B cell (primary cell): ENCODE measurements around the gene KCNK13. TPM values are rescaled to one million over a fixed set of nuclear protein-coding genes. Genes with fewer than 3 reads are reported as not detected.

Experiments
- ATAC-seq: fragments of 200-7000 bp; cut with Tn5 transposase; one replicate; pipeline ENCODE4 v1.10.0; 2021; ENCODE audit warnings: low read depth, mild to moderate bottlenecking, moderate number of reproducible peaks, moderate library complexity
- CTCF ChIA-PET: fragments of 350-600 bp; sonication (Branson Sonifier 250); formaldehyde crosslinking; loops from one replicate; lab custom pipeline; 2021; ENCODE audit warnings: antibody characterized with exemption, inconsistent platforms; lab: Charles Lee
- POLR2A ChIA-PET: fragments of 350-600 bp; sonication (Branson Sonifier 250); formaldehyde crosslinking; loops from one replicate; lab custom pipeline; 2021; ENCODE audit warnings: antibody characterized with exemption; lab: Charles Lee
- DNase-seq: peaks from one replicate; pipeline ENCODE4 v3.0.0; 2013
- H2AFZ ChIP-seq: 2 replicates; pipeline ENCODE4 v1.6.1; 2012; ENCODE audit warnings: mild to moderate bottlenecking, low read depth, low read length; ENCODE audit not compliant: insufficient read depth, poor library complexity, severe bottlenecking
- H3K27ac ChIP-seq, 2 donors: 1 replicate in 1 of 2; 2 replicates in 1 of 2; pipeline ENCODE4 v1.5.1; 2012 to 2013; ENCODE audit warnings: low read length in 2 of 2, mild to moderate bottlenecking in 2 of 2, moderate library complexity in 1 of 2
- H3K27me3 ChIP-seq, 4 experiments: fragments of 200-600 bp in 1 of 4; sonication (generic) in 1 of 4; replicated peaks in 1 of 4; 1 replicate in 2 of 4; 2 replicates in 2 of 4; pipeline versions ENCODE4 v1.6.1 to v1.7.0; 2013 to 2016; ENCODE audit warnings: low read length in 3 of 4, mild to moderate bottlenecking in 2 of 4, mixed read lengths in 1 of 4, moderate library complexity in 1 of 4; ENCODE audit not compliant: insufficient read depth in 4 of 4, control insufficient read depth in 3 of 4; ENCODE audit errors: control extremely low read depth in 1 of 4
- H3K36me3 ChIP-seq, 2 experiments: replicated peaks in 1 of 2; 1 replicate in 1 of 2; 2 replicates in 1 of 2; pipeline versions ENCODE4 v1.6.1 to v1.7.1; 2013; ENCODE audit warnings: low read length in 1 of 2; ENCODE audit not compliant: insufficient read depth in 2 of 2, control insufficient read depth in 1 of 2; ENCODE audit errors: control extremely low read depth in 1 of 2, extremely low read depth in 1 of 2
- H3K4me1 ChIP-seq, 2 donors: fragments of 200-600 bp in 1 of 2; sonication (generic) in 1 of 2; 1 replicate in 1 of 2; 2 replicates in 1 of 2; pipeline versions ENCODE4 v1.5.1 to v1.6.1; 2013 to 2017; ENCODE audit warnings: low read length in 2 of 2; ENCODE audit not compliant: control insufficient read depth in 2 of 2, insufficient read depth in 2 of 2
- H3K4me2 ChIP-seq: replicated peaks from 2 replicates; pipeline ENCODE3; 2012; ENCODE audit warnings: mild to moderate bottlenecking, low read depth, low read length; ENCODE audit not compliant: poor library complexity, severe bottlenecking
- H3K4me3 ChIP-seq, 5 experiments: fragments of 200-600 bp in 1 of 5; sonication (generic) in 1 of 5; 1 replicate in 3 of 5; 2 replicates in 2 of 5; pipeline versions ENCODE4 v1.5.1 to v1.7.0; 2011 to 2016; ENCODE audit warnings: low read length in 4 of 5, mild to moderate bottlenecking in 4 of 5, low read depth in 2 of 5, control low read depth in 1 of 5, moderate library complexity in 1 of 5; ENCODE audit not compliant: insufficient read depth in 1 of 5; ENCODE audit errors: control extremely low read depth in 1 of 5, extremely low read depth in 1 of 5
- H3K79me2 ChIP-seq: fragments of 200-600 bp; sonication (generic); one replicate; pipeline ENCODE4 v1.6.0; 2016; ENCODE audit warnings: low read length; ENCODE audit not compliant: control insufficient read depth, insufficient read depth
- H3K9ac ChIP-seq: fragments of 200-600 bp; sonication (generic); 2 replicates; pipeline ENCODE4 v1.6.1; 2017; ENCODE audit warnings: mild to moderate bottlenecking, low read length, moderate library complexity
- H3K9me3 ChIP-seq, 3 donors: one replicate each; pipeline versions ENCODE4 v1.6.1 to v1.7.1; 2013; ENCODE audit warnings: low read length in 2 of 3; ENCODE audit not compliant: control insufficient read depth in 2 of 3, insufficient read depth in 1 of 3; ENCODE audit errors: control extremely low read depth in 1 of 3
- H4K20me1 ChIP-seq: 2 replicates; pipeline ENCODE4 v1.6.0; 2012; ENCODE audit warnings: mild to moderate bottlenecking, low read length; ENCODE audit not compliant: insufficient read depth, control insufficient read depth, poor library complexity, severe bottlenecking
- H3K27ac Mint-ChIP-seq: one replicate; pipeline ENCODE4 v1.8.0; 2021; ENCODE audit warnings: mixed read lengths
- H3K27me3 Mint-ChIP-seq: one replicate; pipeline ENCODE4 v1.8.0; 2021; ENCODE audit warnings: mixed read lengths
- H3K4me1 Mint-ChIP-seq: one replicate; pipeline ENCODE4 v1.8.0; 2021; ENCODE audit warnings: mixed read lengths
- H3K4me3 Mint-ChIP-seq: one replicate; pipeline ENCODE4 v1.8.0; 2021; ENCODE audit warnings: mixed read lengths
- H3K9me3 Mint-ChIP-seq: one replicate; pipeline ENCODE4 v1.8.0; 2022; ENCODE audit warnings: mixed read lengths; ENCODE audit not compliant: insufficient read depth
- EZH2 ChIP-seq: IDR thresholded peaks from 2 replicates; pipeline ENCODE4 v1.6.1; 2012; ENCODE audit warnings: borderline replicate concordance, low read depth, mild to moderate bottlenecking, moderate library complexity, low read length; ENCODE audit not compliant: insufficient read depth, poor library complexity, severe bottlenecking
- WGBS: methylation state at CpG from one replicate; pipeline ENCODE4 v1.1.5; 2013; ENCODE audit warnings: missing lambda C conversion rate; ENCODE audit not compliant: insufficient coverage; 5-methylcytosine and 5-hydroxymethylcytosine counted together
- intact Hi-C: fragments of 100-400 bp; cut with micrococcal nuclease; formaldehyde crosslinking; loops from one replicate; pipeline ENCODE4 v1.10.0; 2022
- polyA plus RNA-seq: library from polyadenylated mRNA; depleted of rRNA; stranded (reverse); fragments of >200 nt; gene quantifications from 2 replicates; pipeline ENCODE4 v1.2.3, GENCODE V29; 2012
- total RNA-seq, 2 donors: library from RNA; stranded (reverse); fragments of 120-200 nt in 1 of 2; gene quantifications; 1 replicate in 1 of 2; 2 replicates in 1 of 2; pipeline versions ENCODE4 v1.2.3 to v1.2.4, GENCODE V29; 2013 to 2022
- TF ChIP-seq, protein P1 (sequence below): fragments of 200-600 bp; IDR thresholded peaks from one replicate; pipeline ENCODE4 v1.8.0; 2022; ENCODE audit warnings: antibody characterized with exemption, mild to moderate bottlenecking

The KCNK13 gene
- total and polyA plus RNA-seq, 2 donors (not counting 1 experiment from before 2014, with no cell fraction given), result 0.03 TPM; not detected in 1

- WGBS, result no CpG with 5 or more reads among the region's 1 CpG
- H3K36me3 ChIP-seq, result no peaks in the 10 kb centered on the region
- no peak overlapping the region for H3K4me3 Mint-ChIP-seq
- no peaks in the 10 kb centered on the region for H4K20me1 ChIP-seq
- H3K27me3 Mint-ChIP-seq, result peaks cover 27% of the 10 kb centered on the region
- no peak overlapping the region for H3K27ac ChIP-seq
- H2AFZ ChIP-seq, result no peak overlapping the region
- TF ChIP-seq EZH2, result no peak
- TF ChIP-seq, protein P1, sequence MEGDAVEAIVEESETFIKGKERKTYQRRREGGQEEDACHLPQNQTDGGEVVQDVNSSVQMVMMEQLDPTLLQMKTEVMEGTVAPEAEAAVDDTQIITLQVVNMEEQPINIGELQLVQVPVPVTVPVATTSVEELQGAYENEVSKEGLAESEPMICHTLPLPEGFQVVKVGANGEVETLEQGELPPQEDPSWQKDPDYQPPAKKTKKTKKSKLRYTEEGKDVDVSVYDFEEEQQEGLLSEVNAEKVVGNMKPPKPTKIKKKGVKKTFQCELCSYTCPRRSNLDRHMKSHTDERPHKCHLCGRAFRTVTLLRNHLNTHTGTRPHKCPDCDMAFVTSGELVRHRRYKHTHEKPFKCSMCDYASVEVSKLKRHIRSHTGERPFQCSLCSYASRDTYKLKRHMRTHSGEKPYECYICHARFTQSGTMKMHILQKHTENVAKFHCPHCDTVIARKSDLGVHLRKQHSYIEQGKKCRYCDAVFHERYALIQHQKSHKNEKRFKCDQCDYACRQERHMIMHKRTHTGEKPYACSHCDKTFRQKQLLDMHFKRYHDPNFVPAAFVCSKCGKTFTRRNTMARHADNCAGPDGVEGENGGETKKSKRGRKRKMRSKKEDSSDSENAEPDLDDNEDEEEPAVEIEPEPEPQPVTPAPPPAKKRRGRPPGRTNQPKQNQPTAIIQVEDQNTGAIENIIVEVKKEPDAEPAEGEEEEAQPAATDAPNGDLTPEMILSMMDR, result no peak
- intact Hi-C loops, result loop anchor here (10.0 kb wide), 1 partner anchor 439 kb away; no protein-coding TSS in a partner anchor
- no peak for DNase-seq
- no peaks in the 10 kb centered on the region for H3K9me3 ChIP-seq
- no peak overlapping the region for H3K4me2 ChIP-seq
- H3K27ac Mint-ChIP-seq, result no peak overlapping the region
- H3K27me3 ChIP-seq, result peaks cover 0 to 4% (median 0%) of the 10 kb centered on the region in 4 experiments
- no peaks in the 10 kb centered on the region for H3K4me1 ChIP-seq
- POLR2A ChIA-PET, result no interaction called here
- no peak overlapping the region for H3K9ac ChIP-seq
- no peak overlapping the region for H3K4me3 ChIP-seq
- no peak for ATAC-seq
- CTCF ChIA-PET, result no interaction called here
- no peaks in the 10 kb centered on the region for H3K4me1 Mint-ChIP-seq
- H3K79me2 ChIP-seq, result no peaks in the 10 kb centered on the region
- H3K9me3 Mint-ChIP-seq, result peaks cover 5% of the 10 kb centered on the region
Observed at GRCh38 chr14:90115780-90116179, 54.0 kb downstream of the KCNK13 start.

- Histone ChIP-seq H2AFZ (no peak overlapping the region), H3K4me1 (no peaks in the 10 kb centered on the region), H3K9ac (no peak overlapping the region), H3K4me2 (no peak overlapping the region), H3K27ac (no peak overlapping the region), H3K27me3 (peaks cover 0 to 4% (median 0%) of the 10 kb centered on the region in 4 experiments), H4K20me1 (no peaks in the 10 kb centered on the region), H3K4me3 (no peak overlapping the region), H3K36me3 (no peaks in the 10 kb centered on the region), H3K79me2 (no peaks in the 10 kb centered on the region), H3K9me3 (no peaks in the 10 kb centered on the region)
- 75% methylated on average over 7 of the region's 8 CpGs for WGBS
- intact Hi-C loops, result loop anchor here (10.0 kb wide), 1 partner anchor 438 kb away; no protein-coding TSS in a partner anchor
- Mint-ChIP-seq H3K27ac (no peak overlapping the region), H3K4me3 (no peak overlapping the region), H3K27me3 (peaks cover 27% of the 10 kb centered on the region), H3K9me3 (peaks cover 5% of the 10 kb centered on the region), H3K4me1 (no peaks in the 10 kb centered on the region)
- TF ChIP-seq EZH2, result no peak
- TF ChIP-seq, protein P1, result no peak
- no peak for ATAC-seq
- ChIA-PET POLR2A (no interaction called here), CTCF (no interaction called here)
- DNase-seq, result no peak
Observed at GRCh38 chr14:90116444-90116843, 54.6 kb downstream of the KCNK13 start.
